GM12892 (cell line): ENCODE results near the gene FGF18.

Source experiments
- POLR2A ChIP-seq: IDR thresholded peaks from 2 replicates; pipeline ENCODE4 v1.6.1; 2011; ENCODE audit warnings: low read depth, low read length, control low read depth
- POLR2AphosphoS5 ChIP-seq: IDR thresholded peaks from 2 replicates; pipeline ENCODE4 v1.6.1; 2011; ENCODE audit warnings: low read depth, low read length, control low read depth
- TAF1 ChIP-seq: IDR thresholded peaks from 2 replicates; pipeline ENCODE4 v1.6.1; 2011; ENCODE audit warnings: low read depth, mild to moderate bottlenecking, control low read depth, low read length, borderline replicate concordance

- TF ChIP-seq POLR2AphosphoS5, result peak; percentile 87
- peak; percentile 67; the same call in 1 of the 2 replicates for TF ChIP-seq TAF1
- peak; percentile 71 for TF ChIP-seq POLR2A
These were observed 31.3 kb upstream of the FGF18 start for GRCh38 chr5:171387970-171388815.
